LNCaP clone FGC (cell line): ENCODE measurements around the gene SPATA9.
A peak's percentile ranks its signal among the peaks of the same experiment; 100 is the strongest.

Experiments
- DNase-seq: peaks from one replicate; pipeline ENCODE4 v3.0.0-alpha.2; 2011; ENCODE audit warnings: low read depth
- H3K4me3 ChIP-seq: 2 replicates; pipeline ENCODE4 v1.5.1; 2011; ENCODE audit warnings: mild to moderate bottlenecking, low read depth, low read length, control low read depth
- CTCF ChIP-seq: IDR thresholded peaks from 2 replicates; pipeline ENCODE4 v1.5.1; 2012; ENCODE audit warnings: mild to moderate bottlenecking; ENCODE audit not compliant: control insufficient read depth, insufficient read depth; ENCODE audit errors: extremely low read depth

SPATA9 gene

DNA sequence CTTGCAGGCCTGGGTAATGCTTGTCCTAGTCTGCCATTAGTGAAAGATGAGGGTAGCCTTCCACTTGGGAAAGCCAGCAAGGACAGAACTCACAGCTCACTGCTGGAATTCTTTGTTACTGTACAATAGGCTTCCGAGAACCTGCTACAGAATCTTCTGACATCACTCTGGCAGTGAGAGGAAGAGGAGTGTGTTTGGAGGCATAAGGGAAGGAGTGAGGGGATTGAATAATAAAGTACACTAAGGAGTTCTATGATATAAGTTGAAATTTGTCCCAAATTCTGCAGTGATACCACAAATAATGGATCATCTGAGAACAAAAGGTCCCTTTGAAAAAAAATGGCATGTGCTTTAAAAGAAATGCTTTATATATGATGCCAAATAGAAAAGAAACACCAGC lies at the start of gene SPATA9:
Gene SPATA9 (minus strand): TSS at position 101 of the 400 bp plus-strand sequence. CDS start 137 bp downstream, outside the sequence.
- H3K4me3 ChIP-seq, result no peak within 1 kb of the TSS
- no peak for TF ChIP-seq CTCF
- no peak for DNase-seq

GRCh38 chr5:95731571-95732554 lies 49.1 kb upstream of the SPATA9 start:
- no peak for TF ChIP-seq CTCF
- DNase-seq, result no peak
- peak overlapping the region; percentile 57 for H3K4me3 ChIP-seq

- peak within 1 kb of the TSS; percentile 57 for H3K4me3 ChIP-seq
- DNase-seq, result no peak
- TF ChIP-seq CTCF, result no peak
Measured at GRCh38 chr5:95730730-95731570, 48.2 kb upstream of the SPATA9 start, which contains the start of gene RHOBTB3. Gene RHOBTB3 (plus strand): TSS chr5:95731336. CDS start chr5:95731683, 347 bp downstream.

- DNase-seq, result no peak
- no peak for TF ChIP-seq CTCF
- H3K4me3 ChIP-seq, result no peak overlapping the region
Measured at GRCh38 chr5:95730011-95730700, 47.4 kb upstream of the SPATA9 start.

DNA sequence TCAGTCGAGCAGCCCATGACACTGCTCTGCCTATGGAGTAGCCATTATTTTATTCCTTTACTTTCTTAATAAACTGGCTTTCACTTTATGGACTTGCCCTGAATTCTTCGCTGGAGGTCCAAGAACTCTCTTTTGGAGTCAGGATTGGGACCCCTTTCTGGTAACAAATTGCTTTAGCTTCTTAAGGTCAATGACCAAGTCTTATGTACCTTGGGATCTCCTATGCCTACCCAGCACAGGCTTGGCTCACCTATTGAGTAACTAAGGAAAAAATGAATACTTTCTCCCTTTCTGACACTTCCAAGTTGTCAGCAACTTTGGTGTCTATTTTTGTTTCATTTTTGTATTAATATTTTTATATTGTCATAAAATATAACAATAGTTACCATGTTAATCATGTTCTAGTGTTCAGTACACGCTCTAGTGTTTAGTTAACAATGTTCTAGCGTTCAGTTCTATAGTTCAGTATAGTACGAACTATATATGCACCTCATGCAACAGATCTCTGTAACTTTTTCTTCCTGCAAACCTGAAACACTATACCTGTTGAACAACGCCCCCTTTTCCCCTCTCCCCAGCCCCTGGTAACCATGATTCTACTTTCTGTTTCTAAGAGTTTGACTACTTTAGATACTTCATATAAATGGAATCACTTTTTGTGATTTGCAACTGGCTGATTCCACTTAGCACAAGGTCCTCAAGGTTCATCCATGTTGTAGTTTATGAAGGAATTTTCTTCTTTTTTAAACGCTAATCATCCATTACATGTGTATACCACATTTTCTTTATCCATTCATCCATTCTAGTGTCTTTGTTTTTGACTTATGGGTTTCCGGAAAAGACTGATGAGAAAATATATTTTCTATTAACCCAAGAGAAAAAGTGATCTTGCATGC lies 46.6 kb upstream of the SPATA9 start:
- TF ChIP-seq CTCF, result no peak
- DNase-seq, result no peak
- H3K4me3 ChIP-seq, result no peak overlapping the region
